GM18505 (cell line): ENCODE data around the gene CAMTA1.

Source experiments
- ATAC-seq: cut with Tn5 transposase; IDR thresholded peaks from one replicate; pipeline ENCODE4 v1.9.1; 2021; ENCODE audit not compliant: unreplicated experiment
- POLR2A ChIP-seq: IDR thresholded peaks from 4 replicates; pipeline ENCODE4 v1.6.1; 2011; ENCODE audit warnings: borderline replicate concordance; ENCODE audit not compliant: insufficient read depth, insufficient read length; ENCODE audit errors: extremely low read depth

CAMTA1 gene

GRCh38 chr1:7331926-7332535, 546.8 kb downstream of the CAMTA1 start:
- no peak for ATAC-seq
- no peak for TF ChIP-seq POLR2A

DNA sequence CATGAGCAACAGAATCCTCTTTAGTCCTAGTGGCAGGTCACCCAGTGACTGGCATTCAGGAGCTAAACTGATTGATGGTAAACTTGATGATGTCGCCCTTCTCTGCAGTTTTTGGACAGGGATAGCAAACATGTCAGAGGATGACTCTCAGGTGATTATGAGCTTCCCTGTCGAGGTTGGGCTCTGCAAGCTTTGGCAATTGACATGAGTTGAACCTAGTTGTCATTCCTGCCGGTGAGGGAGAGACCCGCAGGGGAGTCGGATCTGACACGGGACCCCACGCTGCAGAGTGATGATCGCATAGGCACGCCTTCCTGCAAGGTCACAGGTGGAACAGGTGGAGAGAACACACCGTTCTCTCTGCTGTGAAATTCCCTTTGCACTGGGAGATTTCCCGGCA, 547.8 kb downstream of the CAMTA1 start:
- ATAC-seq = no peak
- no peak for TF ChIP-seq POLR2A

- no peak for ATAC-seq
- TF ChIP-seq POLR2A = no peak
Measured at GRCh38 chr1:7333620-7334019, 548.4 kb downstream of the CAMTA1 start.

DNA sequence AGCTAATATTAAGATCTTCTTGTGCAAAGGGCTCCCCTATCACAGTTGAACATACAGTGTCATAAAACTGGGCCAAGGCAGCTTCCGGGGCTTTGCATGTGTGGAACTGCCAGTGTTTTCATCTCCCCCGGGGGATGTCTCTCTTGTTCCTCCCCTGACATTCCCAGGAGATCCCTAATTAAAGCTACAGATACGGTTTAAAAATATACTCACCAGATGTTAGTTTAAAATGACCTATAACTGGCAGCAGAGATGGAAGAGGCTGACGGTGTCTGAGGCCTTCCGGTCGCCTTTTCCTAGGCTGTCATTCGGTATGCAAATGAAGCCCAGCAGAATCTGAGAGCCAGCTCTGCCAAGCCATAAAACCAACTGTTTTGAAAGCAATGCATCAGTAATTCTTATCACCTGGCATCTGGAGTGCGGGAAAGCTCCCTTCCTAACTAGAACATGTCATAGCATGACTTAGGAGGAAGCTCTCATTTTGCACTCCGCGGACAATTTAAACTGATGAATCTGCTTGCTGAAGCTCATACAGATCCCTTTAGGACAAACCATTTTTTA, 549.3 kb downstream of the CAMTA1 start:
- no peak for TF ChIP-seq POLR2A
- ATAC-seq = no peak

DNA sequence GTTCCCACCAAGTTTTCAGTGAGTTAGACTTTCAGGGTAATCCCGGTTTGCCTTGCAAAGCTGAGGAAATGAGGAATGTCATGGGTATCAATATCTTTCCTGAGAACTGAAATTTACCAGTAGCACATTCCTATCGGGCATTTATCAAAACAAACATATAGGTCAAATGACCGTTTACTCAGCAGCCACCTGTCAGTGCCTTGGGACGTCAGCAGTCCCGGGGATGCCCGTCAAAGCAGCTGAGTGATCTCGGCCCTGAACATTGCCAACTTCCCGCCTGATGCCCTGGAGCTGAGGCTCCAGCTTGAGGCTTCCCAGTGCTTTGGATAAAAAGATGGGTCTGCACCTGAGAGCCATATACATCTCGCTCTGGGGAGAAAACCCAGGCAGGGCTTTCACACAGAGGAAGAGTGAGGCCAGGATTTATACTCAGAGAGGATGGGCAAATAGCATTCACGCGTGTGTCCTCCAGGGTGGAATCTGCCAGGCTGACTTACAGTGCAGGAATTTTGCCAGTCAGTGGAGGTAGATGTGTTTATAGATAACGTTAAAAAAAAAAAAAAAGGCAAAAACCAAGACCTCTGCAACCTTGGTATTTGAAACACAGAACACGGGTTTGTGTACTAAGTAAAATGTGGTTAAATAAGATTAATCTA, 550.1 kb downstream of the CAMTA1 start:
- no peak for TF ChIP-seq POLR2A
- no peak for ATAC-seq

- no peak for TF ChIP-seq POLR2A
- no peak for ATAC-seq
Measured at GRCh38 chr1:7338439-7338838, 553.2 kb downstream of the CAMTA1 start.

GRCh38 chr1:7339014-7339413, 553.8 kb downstream of the CAMTA1 start:
- no peak for TF ChIP-seq POLR2A
- ATAC-seq = no peak

DNA sequence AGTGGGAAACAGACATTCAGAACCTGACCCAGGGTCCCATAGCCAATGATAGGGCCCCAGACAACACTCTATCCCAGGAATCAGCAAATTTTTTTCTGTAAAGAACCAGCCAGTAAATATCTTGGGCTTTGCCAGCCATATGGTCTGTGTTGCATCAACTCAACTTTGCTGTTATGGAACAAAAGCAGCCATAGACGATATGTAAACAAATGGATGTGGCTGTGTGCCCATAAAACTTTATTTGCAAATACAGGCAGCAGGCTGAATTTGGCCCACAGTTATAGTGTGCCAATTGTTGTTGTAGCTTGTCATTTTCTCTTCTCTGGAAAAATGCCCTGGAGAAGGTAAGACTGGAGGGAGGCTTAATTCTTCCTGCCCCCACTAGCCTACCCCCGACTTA, 554.7 kb downstream of the CAMTA1 start:
- no peak for ATAC-seq
- no peak for TF ChIP-seq POLR2A

- ATAC-seq = no peak
- no peak for TF ChIP-seq POLR2A
Measured at GRCh38 chr1:7341145-7341905, 556.1 kb downstream of the CAMTA1 start.

- no peak for TF ChIP-seq POLR2A
Measured at GRCh38 chr1:7343882-7344281, 558.6 kb downstream of the CAMTA1 start.

DNA sequence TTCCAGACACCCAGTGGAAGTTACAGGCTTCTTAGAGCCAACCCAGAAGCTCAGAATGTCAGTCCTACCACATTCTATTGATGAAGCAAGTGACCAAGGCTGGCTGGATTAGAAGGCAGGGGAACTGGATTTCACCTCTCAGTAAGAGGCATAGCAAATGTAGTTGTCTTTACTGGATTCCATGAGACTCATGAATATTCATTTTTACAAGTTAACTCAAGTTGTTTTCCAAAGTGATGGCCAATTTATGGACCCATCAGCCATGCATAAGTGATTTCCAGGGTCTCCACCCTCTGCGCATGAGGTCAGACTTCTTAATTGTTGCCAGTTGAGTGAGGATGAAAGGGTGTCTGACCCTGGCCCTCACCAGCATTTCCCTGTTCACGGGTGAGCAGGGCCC, 559.0 kb downstream of the CAMTA1 start:
- no peak for ATAC-seq
- no peak for TF ChIP-seq POLR2A

More at GRCh38 chr1:7343882-7344281, 558.6 kb downstream of the CAMTA1 start:
- no peak for ATAC-seq

DNA sequence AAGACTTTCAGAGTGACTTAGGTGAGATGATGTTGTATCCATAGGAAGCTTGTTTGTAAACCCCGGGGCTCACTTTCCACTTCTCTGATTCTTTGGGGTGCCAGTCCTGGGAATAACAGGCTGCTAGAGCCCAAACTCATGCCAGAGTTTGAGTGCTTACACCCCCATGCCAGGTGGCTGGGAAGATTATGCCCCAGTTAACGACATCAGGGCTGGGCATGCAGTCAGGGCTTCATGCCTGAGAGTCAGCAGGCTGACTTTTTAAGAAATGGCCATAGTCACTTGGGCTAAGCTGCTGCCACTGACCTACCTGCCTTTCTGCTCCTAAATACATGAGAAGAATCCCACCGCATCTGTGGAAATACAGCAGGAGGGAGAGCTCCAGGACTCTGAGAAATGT, 560.3 kb downstream of the CAMTA1 start:
- TF ChIP-seq POLR2A = no peak
- ATAC-seq = no peak

- ATAC-seq = no peak
- TF ChIP-seq POLR2A = no peak
Measured at GRCh38 chr1:7346070-7346596, 560.9 kb downstream of the CAMTA1 start.
